Natural killer cell treated with Interleukin-12 subunit alpha and Interleukin-12 subunit beta and Interleukin-15 and Interleukin-18, amount 100 ng/mL, for 72 hours (primary cell): ENCODE data around the gene NKD2. TPM values are rescaled to one million over a fixed set of nuclear protein-coding genes. Genes with fewer than 3 reads are reported as not detected.

Source experiments
- ATAC-seq, 2 donors: fragments of 150-1000 bp; cut with Tn5 transposase in 1 of 2; sonication (Bioruptor Pico), chemical (Tn5 transposase) in 1 of 2; 2 replicates each; pipeline ENCODE4 v1.10.0; 2021
- DNase-seq: peaks from one replicate; pipeline ENCODE4 v3.0.0; 2022; ENCODE audit warnings: low spot score
- H3K27ac Mint-ChIP-seq, 2 donors: 1 replicate in 1 of 2; 2 replicates in 1 of 2; pipeline ENCODE4 v1.8.0; 2022; ENCODE audit warnings: mixed read lengths in 2 of 2, mild to moderate bottlenecking in 1 of 2, moderate library complexity in 1 of 2
- H3K27me3 Mint-ChIP-seq, 2 donors: 1 replicate in 1 of 2; 2 replicates in 1 of 2; pipeline ENCODE4 v1.8.0; 2022; ENCODE audit warnings: mixed read lengths in 2 of 2
- H3K36me3 Mint-ChIP-seq: one replicate; pipeline ENCODE4 v1.8.0; 2022; ENCODE audit warnings: mixed read lengths
- H3K4me1 Mint-ChIP-seq, 2 donors: 1 replicate in 1 of 2; 2 replicates in 1 of 2; pipeline ENCODE4 v1.8.0; 2022; ENCODE audit warnings: low read depth in 2 of 2, mixed read lengths in 2 of 2, mild to moderate bottlenecking in 1 of 2
- H3K4me3 Mint-ChIP-seq: one replicate; pipeline ENCODE4 v1.8.0; 2022; ENCODE audit warnings: mixed read lengths
- H3K9me3 Mint-ChIP-seq: 2 replicates; pipeline ENCODE4 v1.8.0; 2022; ENCODE audit warnings: mixed read lengths
- total RNA-seq, 2 donors: library from RNA; stranded (reverse); gene quantifications; one replicate each; pipeline ENCODE4 v1.2.3, GENCODE V29; 2022

NKD2 gene
- total RNA-seq, 2 donors from 2014 or later, result 0.53 TPM; not detected in 1

- no peak overlapping the region for H3K27ac Mint-ChIP-seq
- H3K4me1 Mint-ChIP-seq, result peaks cover 3 to 4% of the 10 kb centered on the region in 2 donors
- DNase-seq, result no peak
- H3K36me3 Mint-ChIP-seq, result no peaks in the 10 kb centered on the region
- no peak for ATAC-seq
- no peaks in the 10 kb centered on the region for H3K27me3 Mint-ChIP-seq
- no peaks in the 10 kb centered on the region for H3K9me3 Mint-ChIP-seq
- no peak overlapping the region for H3K4me3 Mint-ChIP-seq
These were observed 21.5 kb downstream of the NKD2 start for GRCh38 chr5:1029945-1030625.

- H3K27ac Mint-ChIP-seq, result no peak overlapping the region
- no peaks in the 10 kb centered on the region for H3K9me3 Mint-ChIP-seq
- no peaks in the 10 kb centered on the region for H3K27me3 Mint-ChIP-seq
- H3K4me3 Mint-ChIP-seq, result no peak overlapping the region
- H3K4me1 Mint-ChIP-seq, result peaks cover 5 to 6% of the 10 kb centered on the region in 2 donors
- DNase-seq, result no peak
- no peaks in the 10 kb centered on the region for H3K36me3 Mint-ChIP-seq
- no peak for ATAC-seq
These were observed 22.2 kb downstream of the NKD2 start for GRCh38 chr5:1030801-1031271.

- Mint-ChIP-seq H3K36me3 (no peaks in the 10 kb centered on the region), H3K27me3 (no peaks in the 10 kb centered on the region), H3K9me3 (no peaks in the 10 kb centered on the region), H3K4me3 (no peak overlapping the region), H3K27ac (no peak overlapping the region), H3K4me1 (peaks cover 5 to 6% of the 10 kb centered on the region in 2 donors)
- ATAC-seq, result no peak
- no peak for DNase-seq
These were observed 22.8 kb downstream of the NKD2 start for GRCh38 chr5:1031306-1031959.

GRCh38 chr5:1032011-1032410 is 23.4 kb downstream of the NKD2 start:
- no peak for DNase-seq
- peaks cover 5 to 6% of the 10 kb centered on the region in 2 donors for H3K4me1 Mint-ChIP-seq
- H3K4me3 Mint-ChIP-seq, result no peak overlapping the region
- H3K9me3 Mint-ChIP-seq, result no peaks in the 10 kb centered on the region
- no peaks in the 10 kb centered on the region for H3K36me3 Mint-ChIP-seq
- no peak overlapping the region for H3K27ac Mint-ChIP-seq
- no peaks in the 10 kb centered on the region for H3K27me3 Mint-ChIP-seq
- ATAC-seq, result no peak

- no peak for DNase-seq
- Mint-ChIP-seq H3K27me3 (no peaks in the 10 kb centered on the region), H3K4me1 (peaks cover 5 to 6% of the 10 kb centered on the region in 2 donors), H3K27ac (no peak overlapping the region), H3K4me3 (no peak overlapping the region), H3K9me3 (no peaks in the 10 kb centered on the region), H3K36me3 (no peaks in the 10 kb centered on the region)
- ATAC-seq, result no peak
These were observed 24.0 kb downstream of the NKD2 start for GRCh38 chr5:1032551-1033027.

- Mint-ChIP-seq H3K27ac (no peak overlapping the region), H3K27me3 (no peaks in the 10 kb centered on the region)
These were observed 24.6 kb downstream of the NKD2 start for GRCh38 chr5:1033178-1033577.

GRCh38 chr5:1033606-1034420 is 25.2 kb downstream of the NKD2 start:
- H3K4me3 Mint-ChIP-seq, result no peak overlapping the region
- no peak for DNase-seq
- no peaks in the 10 kb centered on the region for H3K36me3 Mint-ChIP-seq
- peaks cover 5 to 6% of the 10 kb centered on the region in 2 donors for H3K4me1 Mint-ChIP-seq
- no peak for ATAC-seq
- H3K27me3 Mint-ChIP-seq, result no peaks in the 10 kb centered on the region
- no peaks in the 10 kb centered on the region for H3K9me3 Mint-ChIP-seq
- H3K27ac Mint-ChIP-seq, result no peak overlapping the region

More at GRCh38 chr5:1033178-1033577, 24.6 kb downstream of the NKD2 start:
- Mint-ChIP-seq H3K9me3 (no peaks in the 10 kb centered on the region), H3K36me3 (no peaks in the 10 kb centered on the region), H3K4me3 (no peak overlapping the region), H3K4me1 (peaks cover 5 to 6% of the 10 kb centered on the region in 2 donors)
- ATAC-seq (no peak), DNase-seq (no peak)

- no peaks in the 10 kb centered on the region for H3K27me3 Mint-ChIP-seq
- H3K36me3 Mint-ChIP-seq, result no peaks in the 10 kb centered on the region
- ATAC-seq, result no peak
- DNase-seq, result no peak
- H3K4me1 Mint-ChIP-seq, result peaks cover 5 to 6% of the 10 kb centered on the region in 2 donors
- no peak overlapping the region for H3K27ac Mint-ChIP-seq
- no peaks in the 10 kb centered on the region for H3K9me3 Mint-ChIP-seq
- no peak overlapping the region for H3K4me3 Mint-ChIP-seq
These were observed 25.9 kb downstream of the NKD2 start for GRCh38 chr5:1034421-1034905.

GRCh38 chr5:1034986-1035385 is 26.4 kb downstream of the NKD2 start:
- H3K27me3 Mint-ChIP-seq, result no peaks in the 10 kb centered on the region
- no peak overlapping the region for H3K27ac Mint-ChIP-seq
- H3K36me3 Mint-ChIP-seq, result no peaks in the 10 kb centered on the region
- H3K9me3 Mint-ChIP-seq, result no peaks in the 10 kb centered on the region
- no peak overlapping the region for H3K4me3 Mint-ChIP-seq
- no peak for ATAC-seq
- H3K4me1 Mint-ChIP-seq, result peaks cover 5 to 6% of the 10 kb centered on the region in 2 donors
- DNase-seq, result no peak

GRCh38 chr5:1035421-1036405 is 27.1 kb downstream of the NKD2 start:
- no peak for DNase-seq
- H3K36me3 Mint-ChIP-seq, result no peaks in the 10 kb centered on the region
- H3K27me3 Mint-ChIP-seq, result no peaks in the 10 kb centered on the region
- H3K4me1 Mint-ChIP-seq, result peaks cover 6 to 9% of the 10 kb centered on the region in 2 donors
- no peak overlapping the region for H3K4me3 Mint-ChIP-seq
- H3K9me3 Mint-ChIP-seq, result no peaks in the 10 kb centered on the region
- no peak overlapping the region for H3K27ac Mint-ChIP-seq
- no peak for ATAC-seq

- Mint-ChIP-seq H3K4me1 (peaks cover 14 to 18% of the 10 kb centered on the region in 2 donors), H3K36me3 (peaks cover 8% of the 10 kb centered on the region), H3K27ac (no peak overlapping the region), H3K27me3 (no peaks in the 10 kb centered on the region), H3K9me3 (peaks cover 9% of the 10 kb centered on the region), H3K4me3 (no peak overlapping the region)
- ATAC-seq (no peak), DNase-seq (no peak)
These were observed 28.0 kb downstream of the NKD2 start for GRCh38 chr5:1036504-1037122.

- Mint-ChIP-seq H3K27ac (no peak overlapping the region), H3K9me3 (peaks cover 14% of the 10 kb centered on the region), H3K4me1 (peaks cover 20 to 24% of the 10 kb centered on the region in 2 donors), H3K27me3 (no peaks in the 10 kb centered on the region), H3K4me3 (no peak overlapping the region), H3K36me3 (peaks cover 14% of the 10 kb centered on the region)
- ATAC-seq (no peak), DNase-seq (no peak)
These were observed 28.6 kb downstream of the NKD2 start for GRCh38 chr5:1037123-1037670.
